Ishikawa (cell line): ENCODE data around the gene HEXIM2.
A peak's percentile ranks its signal among the peaks of the same experiment; 100 is the strongest.

Source experiments
- CEBPB ChIP-seq: IDR thresholded peaks from 2 replicates; pipeline ENCODE4 v1.6.1; 2012
- CREB1 ChIP-seq: IDR thresholded peaks from 2 replicates; pipeline ENCODE4 v1.6.1; 2012; ENCODE audit warnings: low read depth
- EGR1 ChIP-seq: IDR thresholded peaks from 2 replicates; pipeline ENCODE4 v1.6.1; 2012
- EP300 ChIP-seq: IDR thresholded peaks from 2 replicates; pipeline ENCODE4 v1.6.1; 2012; ENCODE audit warnings: borderline replicate concordance
- FOXM1 ChIP-seq: IDR thresholded peaks from 2 replicates; pipeline ENCODE4 v1.6.1; 2012; ENCODE audit warnings: low read depth, borderline replicate concordance
- MAX ChIP-seq: IDR thresholded peaks from 2 replicates; pipeline ENCODE4 v1.6.1; 2012
- NFIC ChIP-seq: IDR thresholded peaks from 2 replicates; pipeline ENCODE4 v1.6.1; 2012
- RAD21 ChIP-seq: IDR thresholded peaks from 2 replicates; pipeline ENCODE4 v1.6.1; 2012; ENCODE audit warnings: low read depth
- REST ChIP-seq: IDR thresholded peaks from 2 replicates; pipeline ENCODE4 v1.6.1; 2012; ENCODE audit warnings: low read depth, mild to moderate bottlenecking
- TAF1 ChIP-seq: IDR thresholded peaks from 2 replicates; pipeline ENCODE4 v1.6.1; 2012; ENCODE audit warnings: low read depth, mild to moderate bottlenecking
- TCF12 ChIP-seq: IDR thresholded peaks from 2 replicates; pipeline ENCODE4 v1.6.1; 2012; ENCODE audit warnings: low read depth
- TEAD4 ChIP-seq: IDR thresholded peaks from 2 replicates; pipeline ENCODE4 v1.6.1; 2012
- YY1 ChIP-seq: IDR thresholded peaks from 2 replicates; pipeline ENCODE4 v1.6.1; 2012; ENCODE audit warnings: low read depth
- ZBTB7A ChIP-seq: IDR thresholded peaks from 2 replicates; pipeline ENCODE4 v1.6.1; 2012; ENCODE audit warnings: low read depth
- TF ChIP-seq, protein P1 (sequence below): IDR thresholded peaks from 2 replicates; pipeline ENCODE4 v1.6.1; 2012

HEXIM2 gene

GRCh38 chr17:45190503-45191255 is 29.0 kb downstream of the HEXIM2 start:
- TF ChIP-seq TCF12 (no peak), CEBPB (no peak), FOXM1 (no peak), YY1 (no peak), REST (no peak), EGR1 (no peak), TEAD4 (no peak), EP300 (no peak), MAX (no peak), TAF1 (no peak)
- TF ChIP-seq, protein P1, sequence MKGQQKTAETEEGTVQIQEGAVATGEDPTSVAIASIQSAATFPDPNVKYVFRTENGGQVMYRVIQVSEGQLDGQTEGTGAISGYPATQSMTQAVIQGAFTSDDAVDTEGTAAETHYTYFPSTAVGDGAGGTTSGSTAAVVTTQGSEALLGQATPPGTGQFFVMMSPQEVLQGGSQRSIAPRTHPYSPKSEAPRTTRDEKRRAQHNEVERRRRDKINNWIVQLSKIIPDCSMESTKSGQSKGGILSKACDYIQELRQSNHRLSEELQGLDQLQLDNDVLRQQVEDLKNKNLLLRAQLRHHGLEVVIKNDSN: no peak

DNA sequence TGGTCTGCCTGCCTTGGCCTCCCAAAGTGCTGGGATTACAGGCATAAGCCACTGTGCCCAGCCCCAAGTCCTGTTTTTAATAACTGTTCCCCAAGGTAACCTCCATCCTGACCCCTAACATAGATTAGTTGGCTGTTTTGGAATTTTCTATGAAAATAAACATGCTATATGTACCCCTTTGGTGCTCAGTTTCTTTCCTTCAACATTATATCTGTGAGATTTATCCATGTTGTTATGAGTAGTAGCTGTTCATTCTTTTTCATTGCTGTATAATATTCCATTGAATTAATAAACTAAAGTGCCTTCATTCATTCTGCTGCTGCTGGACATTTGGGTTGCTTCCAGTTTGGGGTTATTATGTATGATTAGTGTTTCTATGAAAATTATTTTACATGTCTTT is 33.7 kb downstream of the HEXIM2 start:
- no peak for TF ChIP-seq EP300
- TF ChIP-seq NFIC: no peak
- no peak for TF ChIP-seq EGR1
- TF ChIP-seq TCF12: no peak
- TF ChIP-seq CEBPB: no peak
- no peak for TF ChIP-seq ZBTB7A
- TF ChIP-seq, protein P1: no peak
- TF ChIP-seq TEAD4: no peak
- no peak for TF ChIP-seq YY1
- no peak for TF ChIP-seq TAF1
- no peak for TF ChIP-seq CREB1
- TF ChIP-seq MAX: no peak
- TF ChIP-seq RAD21: no peak
- no peak for TF ChIP-seq REST
- TF ChIP-seq FOXM1: no peak

DNA sequence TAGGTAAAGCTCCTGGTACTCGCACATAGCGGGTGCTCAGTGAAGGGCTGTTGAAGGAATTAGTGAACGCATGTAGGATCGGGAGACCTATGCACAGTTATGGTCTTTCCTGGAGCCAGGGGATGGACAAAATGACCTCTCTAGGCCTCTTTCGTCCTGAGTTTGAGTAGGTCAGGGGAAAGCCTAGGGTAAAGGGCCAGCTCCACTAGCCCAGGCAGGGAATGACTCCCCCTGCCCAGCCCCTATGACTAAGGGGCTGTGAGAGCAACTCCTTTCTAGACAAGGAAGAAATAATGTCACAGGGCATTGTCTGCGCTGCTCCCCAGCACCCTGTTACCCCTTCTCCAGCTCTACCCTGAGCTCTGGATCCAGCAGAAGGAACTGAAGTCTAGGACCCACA is 35.4 kb downstream of the HEXIM2 start:
- TF ChIP-seq YY1 (no peak), REST (no peak), TEAD4 (no peak), EP300 (no peak), NFIC (no peak), CREB1 (no peak)

GRCh38 chr17:45197555-45198334 is 36.1 kb downstream of the HEXIM2 start:
- TF ChIP-seq NFIC (peak; percentile 85), TAF1 (0 out of 2 replicates have a peak, but pooled peaks have one; percentile 21), YY1 (peak; percentile 47; the same call in 1 of the 2 replicates), EGR1 (no peak), CEBPB (no peak), TEAD4 (peak; percentile 42), RAD21 (peak; percentile 96), EP300 (no peak)
